Suprapubic skin (tissue), 4 donors: ENCODE measurements around the gene UPP1.

Experiments used
- EP300 ChIP-seq: sonication (generic); formaldehyde crosslinking; IDR thresholded peaks from one replicate; pipeline ENCODE4 v1.6.1; 2017; ENCODE audit warnings: antibody characterized with exemption
- POLR2A ChIP-seq, 2 donors: fragments of 450-650 bp; IDR thresholded peaks; one replicate each; pipeline ENCODE4 v1.6.1; 2017; ENCODE audit warnings: antibody characterized with exemption in 2 of 2, mild to moderate bottlenecking in 2 of 2, moderate library complexity in 2 of 2
- POLR2AphosphoS5 ChIP-seq, 3 donors: sonication (generic); formaldehyde crosslinking; IDR thresholded peaks; one replicate each; pipeline ENCODE4 v1.6.1; 2017; ENCODE audit warnings: antibody characterized with exemption in 3 of 3
- TF ChIP-seq, protein P1 (sequence below), 2 donors: fragments of 200-600 bp in 1 of 2; fragments of 450-650 bp in 1 of 2; sonication (generic) in 1 of 2; IDR thresholded peaks; one replicate each; pipeline ENCODE4 v1.5.1; 2016 to 2019; ENCODE audit warnings: antibody characterized with exemption in 2 of 2, mild to moderate bottlenecking in 1 of 2, moderate library complexity in 1 of 2

DNA sequence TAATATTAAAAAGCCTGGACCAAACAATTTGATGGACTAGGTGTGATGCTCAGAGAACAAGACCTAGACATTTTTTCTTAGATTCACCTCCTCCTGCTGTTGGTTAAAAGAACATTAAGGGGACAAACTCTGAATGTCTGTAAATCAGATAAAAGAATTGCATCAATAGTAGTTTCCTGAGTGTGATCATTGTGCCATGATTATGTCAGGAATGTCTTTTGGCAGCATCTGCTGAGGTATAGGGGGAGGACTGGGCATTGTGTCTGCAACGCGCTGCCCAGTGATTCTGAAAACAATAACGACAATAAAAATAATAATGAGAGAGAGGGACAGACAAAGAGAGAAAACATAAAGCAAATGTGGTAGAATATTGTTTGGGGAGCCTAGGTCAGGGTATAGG is 46.8 kb upstream of the UPP1 start:
- TF ChIP-seq POLR2AphosphoS5 (IDR thresholded peaks at IDR 0.05) (no peak), POLR2A (IDR thresholded peaks at IDR 0.05) (no peak), EP300 (no peak)
- TF ChIP-seq, protein P1, sequence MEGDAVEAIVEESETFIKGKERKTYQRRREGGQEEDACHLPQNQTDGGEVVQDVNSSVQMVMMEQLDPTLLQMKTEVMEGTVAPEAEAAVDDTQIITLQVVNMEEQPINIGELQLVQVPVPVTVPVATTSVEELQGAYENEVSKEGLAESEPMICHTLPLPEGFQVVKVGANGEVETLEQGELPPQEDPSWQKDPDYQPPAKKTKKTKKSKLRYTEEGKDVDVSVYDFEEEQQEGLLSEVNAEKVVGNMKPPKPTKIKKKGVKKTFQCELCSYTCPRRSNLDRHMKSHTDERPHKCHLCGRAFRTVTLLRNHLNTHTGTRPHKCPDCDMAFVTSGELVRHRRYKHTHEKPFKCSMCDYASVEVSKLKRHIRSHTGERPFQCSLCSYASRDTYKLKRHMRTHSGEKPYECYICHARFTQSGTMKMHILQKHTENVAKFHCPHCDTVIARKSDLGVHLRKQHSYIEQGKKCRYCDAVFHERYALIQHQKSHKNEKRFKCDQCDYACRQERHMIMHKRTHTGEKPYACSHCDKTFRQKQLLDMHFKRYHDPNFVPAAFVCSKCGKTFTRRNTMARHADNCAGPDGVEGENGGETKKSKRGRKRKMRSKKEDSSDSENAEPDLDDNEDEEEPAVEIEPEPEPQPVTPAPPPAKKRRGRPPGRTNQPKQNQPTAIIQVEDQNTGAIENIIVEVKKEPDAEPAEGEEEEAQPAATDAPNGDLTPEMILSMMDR (IDR thresholded peaks at IDR 0.05), result no peak
